Mononuclear cell (primary cell): ENCODE data around the gene ZFPM1. TPM values are rescaled to one million over a fixed set of nuclear protein-coding genes. Genes with fewer than 3 reads are reported as not detected.
"Not testable (repeated sequence)": the region's sequence is repeated elsewhere in the genome, so short reads cannot be mapped to it uniquely, and the experiment has no call there.

Source experiments
- H3K27me3 ChIP-seq: 2 replicates; pipeline ENCODE4 v1.6.0; 2011; ENCODE audit warnings: low read length, control low read depth; ENCODE audit not compliant: insufficient read depth
- H3K4me1 ChIP-seq: 2 replicates; pipeline ENCODE4 v1.5.1; 2011; ENCODE audit warnings: mild to moderate bottlenecking, low read length, control low read depth; ENCODE audit not compliant: insufficient read depth
- H3K4me3 ChIP-seq: 2 replicates; pipeline ENCODE4 v1.5.1; 2011; ENCODE audit warnings: mild to moderate bottlenecking, low read length, moderate library complexity
- H3K9me3 ChIP-seq: 2 replicates; pipeline ENCODE4 v1.5.1; 2011; ENCODE audit warnings: low read depth, mild to moderate bottlenecking, control low read depth, low read length
- total RNA-seq: library from RNA; depleted of rRNA; stranded (reverse); fragments of >200 nt; gene quantifications from one replicate; pipeline ENCODE4 v1.2.3, GENCODE V29; 2012

The ZFPM1 gene
- total RNA-seq, 1 donor: 5.8 TPM

GRCh38 chr16:88460496-88461330 is 7.6 kb downstream of the ZFPM1 start:
- Histone ChIP-seq H3K4me3 (no peak overlapping the region), H3K4me1 (peaks cover 66% of the 10 kb centered on the region), H3K27me3 (peaks cover 10% of the 10 kb centered on the region), H3K9me3 (no peaks in the 10 kb centered on the region)

GRCh38 chr16:88461331-88462269 is 8.5 kb downstream of the ZFPM1 start:
- no peak overlapping the region for H3K4me3 ChIP-seq
- H3K27me3 ChIP-seq: peaks cover 5% of the 10 kb centered on the region
- H3K4me1 ChIP-seq: peaks cover 66% of the 10 kb centered on the region
- no peaks in the 10 kb centered on the region for H3K9me3 ChIP-seq

- Histone ChIP-seq H3K9me3 (no peaks in the 10 kb centered on the region), H3K27me3 (no peaks in the 10 kb centered on the region), H3K4me3 (no peak overlapping the region), H3K4me1 (peaks cover 63% of the 10 kb centered on the region)
Observed at GRCh38 chr16:88462396-88462795, 9.3 kb downstream of the ZFPM1 start.

GRCh38 chr16:88463411-88463810 is 10.3 kb downstream of the ZFPM1 start:
- H3K4me1 ChIP-seq: peaks cover 59% of the 10 kb centered on the region
- no peak overlapping the region for H3K4me3 ChIP-seq
- H3K9me3 ChIP-seq: no peaks in the 10 kb centered on the region
- H3K27me3 ChIP-seq: no peaks in the 10 kb centered on the region

- H3K9me3 ChIP-seq: no peaks in the 10 kb centered on the region
- H3K4me3 ChIP-seq: no peak overlapping the region
- H3K27me3 ChIP-seq: no peaks in the 10 kb centered on the region
- H3K4me1 ChIP-seq: peaks cover 63% of the 10 kb centered on the region
Observed at GRCh38 chr16:88464447-88465318, 11.6 kb downstream of the ZFPM1 start.

- H3K27me3 ChIP-seq: no peaks in the 10 kb centered on the region
- H3K9me3 ChIP-seq: no peaks in the 10 kb centered on the region
- H3K4me3 ChIP-seq: no peak overlapping the region
- H3K4me1 ChIP-seq: peaks cover 69% of the 10 kb centered on the region
Observed at GRCh38 chr16:88465387-88465983, 12.4 kb downstream of the ZFPM1 start.

GRCh38 chr16:88466175-88466862 is 13.2 kb downstream of the ZFPM1 start:
- Histone ChIP-seq H3K27me3 (no peaks in the 10 kb centered on the region), H3K4me1 (peaks cover 74% of the 10 kb centered on the region), H3K9me3 (no peaks in the 10 kb centered on the region), H3K4me3 (no peak overlapping the region)

GRCh38 chr16:88466949-88467348 is 13.9 kb downstream of the ZFPM1 start:
- Histone ChIP-seq H3K9me3 (no peaks in the 10 kb centered on the region), H3K4me3 (no peak overlapping the region), H3K4me1 (peaks cover 75% of the 10 kb centered on the region), H3K27me3 (no peaks in the 10 kb centered on the region)

GRCh38 chr16:88467541-88467944 is 14.5 kb downstream of the ZFPM1 start:
- Histone ChIP-seq H3K9me3 (no peaks in the 10 kb centered on the region), H3K27me3 (no peaks in the 10 kb centered on the region), H3K4me1 (peaks cover 71% of the 10 kb centered on the region), H3K4me3 (no peak overlapping the region)

- H3K4me3 ChIP-seq: no peak overlapping the region
- no peaks in the 10 kb centered on the region for H3K27me3 ChIP-seq
- no peaks in the 10 kb centered on the region for H3K9me3 ChIP-seq
- H3K4me1 ChIP-seq: peaks cover 64% of the 10 kb centered on the region
Observed at GRCh38 chr16:88468275-88469129, 15.4 kb downstream of the ZFPM1 start.

GRCh38 chr16:88469615-88470395 is 16.7 kb downstream of the ZFPM1 start:
- Histone ChIP-seq H3K4me1 (peaks cover 51% of the 10 kb centered on the region), H3K4me3 (no peak overlapping the region), H3K9me3 (no peaks in the 10 kb centered on the region), H3K27me3 (no peaks in the 10 kb centered on the region)

- H3K27me3 ChIP-seq, H3K4me3 ChIP-seq, H3K9me3 ChIP-seq: not testable (repeated sequence)
- H3K4me1 ChIP-seq: peaks cover 47% of the 10 kb centered on the region
Observed at GRCh38 chr16:88470396-88470680, 17.3 kb downstream of the ZFPM1 start.

GRCh38 chr16:88470696-88471095 is 17.6 kb downstream of the ZFPM1 start:
- not testable (repeated sequence) for H3K4me3 ChIP-seq, H3K27me3 ChIP-seq, H3K9me3 ChIP-seq
- peaks cover 44% of the 10 kb centered on the region for H3K4me1 ChIP-seq
